ENCODE results near the gene SCAP.

Gene SCAP

DNA sequence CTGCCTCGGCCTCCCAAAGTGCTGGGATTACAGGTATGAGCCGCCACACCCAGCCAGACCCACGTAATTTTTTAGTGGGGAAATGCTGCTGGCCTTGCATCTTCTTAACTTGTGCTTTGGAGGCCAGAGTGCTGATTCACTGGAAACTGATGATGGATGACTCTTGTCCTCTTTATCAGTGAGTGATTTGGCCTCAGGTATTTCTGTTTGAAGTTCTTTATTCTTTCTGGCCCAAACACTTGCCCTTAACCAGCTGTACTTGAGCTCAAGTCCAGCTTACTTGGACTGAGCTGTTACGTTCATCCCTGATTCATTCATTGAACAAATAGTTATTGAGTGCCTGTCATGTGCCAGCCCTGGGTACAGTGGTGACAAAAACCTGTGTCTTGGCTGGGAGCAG is 90.7 kb downstream of the SCAP start:
- Histone ChIP-seq H3K4me3 (ENCODE audit: severe bottlenecking) (no peak overlapping the region), H3K27me3 (ENCODE audit: insufficient read depth, poor library complexity, severe bottlenecking) (no peaks in the 10 kb centered on the region), H3K36me3 (ENCODE audit: low read depth) (peaks cover 11% of the 10 kb centered on the region), H3K4me1 (ENCODE audit: insufficient read depth, poor library complexity, severe bottlenecking) (no peaks in the 10 kb centered on the region), H3K27ac (ENCODE audit: poor library complexity, severe bottlenecking) (no peak overlapping the region), H3K9me3 (ENCODE audit: severe bottlenecking) (no peaks in the 10 kb centered on the region)
- no peak for ATAC-seq (ENCODE audit: low read depth)
- no peak for DNase-seq (ENCODE audit: low spot score)
- TF ChIP-seq, protein P1, sequence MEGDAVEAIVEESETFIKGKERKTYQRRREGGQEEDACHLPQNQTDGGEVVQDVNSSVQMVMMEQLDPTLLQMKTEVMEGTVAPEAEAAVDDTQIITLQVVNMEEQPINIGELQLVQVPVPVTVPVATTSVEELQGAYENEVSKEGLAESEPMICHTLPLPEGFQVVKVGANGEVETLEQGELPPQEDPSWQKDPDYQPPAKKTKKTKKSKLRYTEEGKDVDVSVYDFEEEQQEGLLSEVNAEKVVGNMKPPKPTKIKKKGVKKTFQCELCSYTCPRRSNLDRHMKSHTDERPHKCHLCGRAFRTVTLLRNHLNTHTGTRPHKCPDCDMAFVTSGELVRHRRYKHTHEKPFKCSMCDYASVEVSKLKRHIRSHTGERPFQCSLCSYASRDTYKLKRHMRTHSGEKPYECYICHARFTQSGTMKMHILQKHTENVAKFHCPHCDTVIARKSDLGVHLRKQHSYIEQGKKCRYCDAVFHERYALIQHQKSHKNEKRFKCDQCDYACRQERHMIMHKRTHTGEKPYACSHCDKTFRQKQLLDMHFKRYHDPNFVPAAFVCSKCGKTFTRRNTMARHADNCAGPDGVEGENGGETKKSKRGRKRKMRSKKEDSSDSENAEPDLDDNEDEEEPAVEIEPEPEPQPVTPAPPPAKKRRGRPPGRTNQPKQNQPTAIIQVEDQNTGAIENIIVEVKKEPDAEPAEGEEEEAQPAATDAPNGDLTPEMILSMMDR (IDR thresholded peaks at IDR 0.05; ENCODE audit: poor library complexity, severe bottlenecking), result no peak

DNA sequence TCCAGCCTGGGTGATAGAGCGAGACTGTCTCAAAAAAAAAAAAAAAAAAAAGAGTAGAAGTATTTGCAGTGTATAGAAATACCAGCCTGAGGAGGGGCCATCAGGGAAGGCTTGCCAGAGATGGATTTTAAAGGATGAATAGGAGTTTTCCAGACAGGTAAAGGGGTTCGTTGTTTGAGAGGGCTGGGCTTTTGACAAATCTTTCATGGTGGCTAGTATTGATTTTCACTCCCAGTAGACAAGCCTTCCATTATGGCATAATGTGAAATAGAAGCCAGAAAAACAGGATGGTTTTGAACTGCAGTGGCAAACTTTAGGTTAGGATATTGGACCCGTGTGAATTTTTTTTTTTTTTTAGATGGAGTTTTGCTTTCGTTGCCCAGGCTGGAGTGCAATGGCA is 91.3 kb downstream of the SCAP start:
- TF ChIP-seq, protein P1 (IDR thresholded peaks at IDR 0.05; ENCODE audit: poor library complexity, severe bottlenecking), result no peak
- Histone ChIP-seq H3K9me3 (ENCODE audit: severe bottlenecking) (no peaks in the 10 kb centered on the region), H3K27me3 (ENCODE audit: insufficient read depth, poor library complexity, severe bottlenecking) (no peaks in the 10 kb centered on the region), H3K4me1 (ENCODE audit: insufficient read depth, poor library complexity, severe bottlenecking) (no peaks in the 10 kb centered on the region), H3K27ac (ENCODE audit: poor library complexity, severe bottlenecking) (no peak overlapping the region), H3K36me3 (ENCODE audit: low read depth) (peaks cover 11% of the 10 kb centered on the region), H3K4me3 (ENCODE audit: severe bottlenecking) (no peak overlapping the region)
- ATAC-seq (ENCODE audit: low read depth) (no peak), DNase-seq (ENCODE audit: low spot score) (no peak)

DNA sequence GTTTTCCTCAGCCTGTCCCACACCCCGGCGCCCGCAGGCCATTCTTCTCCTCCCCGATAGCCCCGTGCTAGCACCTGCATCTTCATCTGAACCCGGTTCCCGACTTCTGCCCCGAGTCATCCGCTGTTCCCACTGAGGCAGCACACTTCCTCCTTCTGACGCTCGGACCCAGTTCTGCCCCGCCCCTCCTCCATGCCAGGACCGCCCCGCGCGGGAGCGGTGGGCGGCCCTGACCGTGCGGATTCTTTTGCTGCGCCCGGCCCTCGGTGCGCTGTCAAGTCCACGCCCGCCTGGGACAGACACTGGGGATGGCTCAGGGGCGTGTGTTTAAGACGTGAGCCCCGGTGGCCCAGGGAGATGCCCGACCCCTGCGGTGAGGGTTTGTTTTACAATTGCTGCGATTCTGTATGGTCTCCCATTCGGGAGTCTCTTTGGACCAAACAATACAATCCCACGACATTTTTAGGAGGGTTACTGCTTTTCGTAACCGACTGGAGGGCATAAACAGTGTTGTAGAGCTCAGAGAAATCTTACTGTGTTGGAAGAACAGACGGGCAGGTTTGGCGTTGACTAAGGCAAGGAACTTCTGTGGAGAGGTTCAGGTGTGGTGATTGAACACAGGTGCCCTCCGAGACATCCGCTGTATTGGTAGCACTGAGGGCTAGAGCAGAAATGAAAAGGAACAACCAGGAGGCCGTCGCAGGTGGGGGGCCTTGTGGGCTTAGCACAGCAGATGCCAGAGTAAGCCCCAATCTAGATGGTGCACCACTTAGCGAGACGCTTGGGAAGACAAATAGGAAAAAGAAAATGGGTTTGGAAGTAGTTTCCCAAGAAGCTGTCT is 94.2 kb downstream of the SCAP start:
- DNase-seq (ENCODE audit: low spot score) (peak; percentile 84), ATAC-seq (ENCODE audit: low read depth) (peak; percentile 70)
- Histone ChIP-seq H3K36me3 (ENCODE audit: low read depth) (no peaks in the 10 kb centered on the region), H3K4me3 (ENCODE audit: severe bottlenecking) (peak overlapping the region; percentile 66), H3K27ac (ENCODE audit: poor library complexity, severe bottlenecking) (peak overlapping the region; percentile 72), H3K4me1 (ENCODE audit: insufficient read depth, poor library complexity, severe bottlenecking) (no peaks in the 10 kb centered on the region), H3K27me3 (ENCODE audit: insufficient read depth, poor library complexity, severe bottlenecking) (no peaks in the 10 kb centered on the region), H3K9me3 (ENCODE audit: severe bottlenecking) (no peaks in the 10 kb centered on the region)
- TF ChIP-seq, protein P1 (IDR thresholded peaks at IDR 0.05; ENCODE audit: poor library complexity, severe bottlenecking), result no peak

DNA sequence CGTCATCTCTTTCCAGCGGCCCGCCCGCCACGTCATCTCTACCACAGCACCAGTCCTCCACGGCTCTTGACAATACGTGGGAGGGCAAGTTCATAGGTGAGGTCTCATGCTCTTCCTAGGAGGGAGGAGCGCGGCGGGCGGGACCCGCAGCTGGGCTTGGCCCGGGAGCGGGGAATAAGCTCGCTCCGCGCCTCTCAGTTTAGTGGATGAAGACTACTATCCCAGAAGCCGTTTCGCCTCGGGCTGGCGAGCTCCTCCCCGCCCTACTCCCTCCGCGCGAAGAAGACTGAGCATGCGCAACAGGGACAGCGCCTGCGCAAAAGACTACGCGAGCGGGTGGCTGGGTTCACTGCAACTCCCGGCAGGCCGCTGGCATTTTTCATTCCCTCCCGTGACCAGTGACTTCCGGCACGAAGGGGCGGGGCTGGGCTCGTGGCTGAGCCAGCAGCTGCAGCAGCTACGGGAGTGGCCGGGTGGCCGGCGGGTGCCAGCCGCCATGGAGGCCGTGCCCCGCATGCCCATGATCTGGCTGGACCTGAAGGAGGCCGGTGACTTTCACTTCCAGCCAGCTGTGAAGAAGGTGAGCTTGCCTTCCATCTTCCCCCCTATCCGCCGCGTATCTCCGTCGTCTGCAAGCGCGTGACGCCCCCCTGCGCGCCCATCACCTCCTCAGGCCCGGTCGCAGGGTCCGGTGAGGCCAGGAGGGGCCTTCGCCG is 95.0 kb downstream of the SCAP start, which contains the start of gene PTPN23:
PTPN23 (plus strand) TSS at position 421 of the 716 bp plus-strand sequence; CDS start at position 497, 76 bp downstream.
- peak; percentile 98 for DNase-seq (ENCODE audit: low spot score)
- H3K4me3 ChIP-seq (ENCODE audit: severe bottlenecking), result peak within 1 kb of the TSS; percentile 66
- no peaks in the 10 kb centered on the region for H3K27me3 ChIP-seq (ENCODE audit: insufficient read depth, poor library complexity, severe bottlenecking)
- no peaks in the 10 kb centered on the region for H3K4me1 ChIP-seq (ENCODE audit: insufficient read depth, poor library complexity, severe bottlenecking)
- ATAC-seq (ENCODE audit: low read depth), result peak; percentile 78
- TF ChIP-seq, protein P1 (IDR thresholded peaks at IDR 0.05; ENCODE audit: poor library complexity, severe bottlenecking), result no peak
- H3K36me3 ChIP-seq (ENCODE audit: low read depth), result no peaks in the 10 kb centered on the region
- peak within 1 kb of the TSS; percentile 72 for H3K27ac ChIP-seq (ENCODE audit: poor library complexity, severe bottlenecking)
- H3K9me3 ChIP-seq (ENCODE audit: severe bottlenecking), result no peaks in the 10 kb centered on the region
